Thyroid gland (tissue), 4 donors: ENCODE measurements around the gene SPI1. TPM values are rescaled to one million over a fixed set of nuclear protein-coding genes. Genes with fewer than 3 reads are reported as not detected.

ENCODE experiments used
- DNase-seq, 2 donors: peaks; one replicate each; pipeline ENCODE4 v3.0.0-alpha.2; 2019
- H3K27ac ChIP-seq, 3 donors: fragments of 200-600 bp; sonication (generic); 1 replicate in 2 of 3; 2 replicates in 1 of 3; pipeline ENCODE4 v1.5.1; 2016 to 2019; ENCODE audit warnings: mild to moderate bottlenecking in 1 of 3, moderate library complexity in 1 of 3
- H3K27me3 ChIP-seq: fragments of 200-600 bp; sonication (generic); one replicate; pipeline ENCODE4 v1.5.1; 2019
- H3K36me3 ChIP-seq, 2 donors: fragments of 200-600 bp; sonication (generic); one replicate each; pipeline ENCODE4 v1.5.1; 2016 to 2019
- H3K4me1 ChIP-seq, 2 donors: fragments of 200-600 bp; sonication (generic); one replicate each; pipeline ENCODE4 v1.5.1; 2017 to 2019
- H3K4me3 ChIP-seq, 3 donors: fragments of 200-600 bp; sonication (generic); replicated peaks in 1 of 3; 1 replicate in 2 of 3; 2 replicates in 1 of 3; pipeline ENCODE4 v1.5.1; 2016; ENCODE audit warnings: mild to moderate bottlenecking in 1 of 3
- H3K9me3 ChIP-seq: fragments of 200-600 bp; sonication (generic); one replicate; pipeline ENCODE4 v1.5.1; 2017
- CTCF ChIP-seq, 6 experiments: fragments of 200-600 bp in 3 of 6; fragments of 450-650 bp in 3 of 6; sonication (generic) in 3 of 6; IDR thresholded peaks; one replicate each; pipeline ENCODE4 v1.5.1; 2016 to 2019; ENCODE audit warnings: antibody characterized with exemption in 6 of 6, mild to moderate bottlenecking in 2 of 6, inconsistent platforms in 1 of 6, moderate library complexity in 1 of 6
- POLR2A ChIP-seq, 2 donors: fragments of 450-650 bp; IDR thresholded peaks; one replicate each; pipeline ENCODE4 v1.6.1; 2017; ENCODE audit warnings: antibody characterized with exemption in 2 of 2, mild to moderate bottlenecking in 2 of 2, moderate library complexity in 1 of 2
- WGBS, 2 donors: methylation state at CpG; one replicate each; pipeline ENCODE4 v1.1.5; 2017; 5-methylcytosine and 5-hydroxymethylcytosine counted together
- intact Hi-C: fragments of 100-400 bp; cut with DNase I; formaldehyde crosslinking; loops from one replicate; pipeline ENCODE4 v1.15.1; 2023
- total RNA-seq, 4 donors: library from RNA; depleted of rRNA; stranded (reverse); fragments of >200 nt; gene quantifications; one replicate each; pipeline ENCODE4 v1.2.3, GENCODE V29; 2016

SPI1 gene
- total RNA-seq, 4 donors from 2014 or later: 4.8 to 18.0 (median 5.8) TPM

- peaks cover 16 to 35% of the 10 kb centered on the region in 2 donors for H3K4me1 ChIP-seq
- TF ChIP-seq CTCF (IDR thresholded peaks at IDR 0.05) (no peak), POLR2A (IDR thresholded peaks at IDR 0.05) (no peak)
- peaks cover 50 to 65% of the 10 kb centered on the region in 2 donors for H3K36me3 ChIP-seq
- H3K27ac ChIP-seq: peak overlapping the region; percentile 12 to 93 (median 83)
- no peak overlapping the region for H3K4me3 ChIP-seq
- peak; percentile 35 to 67 for DNase-seq
- WGBS, 2 donors: 45 to 70% methylated on average over 6 of the region's 6 CpGs
- intact Hi-C loops: no loop called here
- H3K9me3 ChIP-seq: no peaks in the 10 kb centered on the region
- H3K27me3 ChIP-seq: no peaks in the 10 kb centered on the region
Measured at GRCh38 chr11:47417712-47418111, 39.4 kb upstream of the SPI1 start.

GRCh38 chr11:47415949-47416472, 37.7 kb upstream of the SPI1 start:
- H3K4me3 ChIP-seq: no peak overlapping the region
- H3K9me3 ChIP-seq: no peaks in the 10 kb centered on the region
- peak in 1 of 2 donors; percentile 23 for TF ChIP-seq POLR2A (IDR thresholded peaks at IDR 0.05)
- TF ChIP-seq CTCF (IDR thresholded peaks at IDR 0.05): no peak
- intact Hi-C loops: no loop called here
- H3K27ac ChIP-seq: peak overlapping the region; percentile 70 to 93 (median 83)
- H3K36me3 ChIP-seq: peaks cover 46 to 50% of the 10 kb centered on the region in 2 donors
- WGBS, 2 donors: 10 to 13% methylated on average over 8 to 10 of the region's 13 CpGs
- no peaks in the 10 kb centered on the region for H3K27me3 ChIP-seq
- DNase-seq: peak; percentile 98
- peaks cover 16 to 35% of the 10 kb centered on the region in 2 donors for H3K4me1 ChIP-seq

- H3K9me3 ChIP-seq: no peaks in the 10 kb centered on the region
- peaks cover 39 to 43% of the 10 kb centered on the region in 2 donors for H3K36me3 ChIP-seq
- WGBS, 2 donors: 83 to 87% methylated on average over 25 to 30 of the region's 31 CpGs
- peaks cover 16 to 39% of the 10 kb centered on the region in 2 donors for H3K4me1 ChIP-seq
- no peak for DNase-seq
- intact Hi-C loops: no loop called here
- H3K27me3 ChIP-seq: no peaks in the 10 kb centered on the region
- no peak overlapping the region for H3K4me3 ChIP-seq
- peak overlapping the region; percentile 70 to 93 (median 83) for H3K27ac ChIP-seq
- no peak for TF ChIP-seq POLR2A (IDR thresholded peaks at IDR 0.05)
- no peak for TF ChIP-seq CTCF (IDR thresholded peaks at IDR 0.05)
Measured at GRCh38 chr11:47415091-47415854, 36.9 kb upstream of the SPI1 start.

- H3K36me3 ChIP-seq: peaks cover 34 to 38% of the 10 kb centered on the region in 2 donors
- 93 to 98% methylated on average over 3 to 12 of the region's 19 CpGs for WGBS, 2 donors
- intact Hi-C loops: no loop called here
- H3K9me3 ChIP-seq: no peaks in the 10 kb centered on the region
- peaks cover 20 to 45% of the 10 kb centered on the region in 2 donors for H3K4me1 ChIP-seq
- H3K4me3 ChIP-seq: no peak overlapping the region
- no peaks in the 10 kb centered on the region for H3K27me3 ChIP-seq
- TF ChIP-seq POLR2A (IDR thresholded peaks at IDR 0.05) (no peak), CTCF (IDR thresholded peaks at IDR 0.05) (no peak)
- no peak for DNase-seq
- peak overlapping the region in 2 of 3 donors; percentile 83 to 93 for H3K27ac ChIP-seq
Measured at GRCh38 chr11:47414685-47415070, 36.3 kb upstream of the SPI1 start.
